ENCODE data around the gene KCNJ3. TPM values are rescaled to one million over a fixed set of nuclear protein-coding genes. Genes with fewer than 3 reads are reported as not detected.
"Not testable (repeated sequence)": the region's sequence is repeated elsewhere in the genome, so short reads cannot be mapped to it uniquely, and the experiment has no call there.

KCNJ3 gene
- polyA plus RNA-seq, 3 donors, result 7.0 to 7.9 (median 7.1) TPM

DNA sequence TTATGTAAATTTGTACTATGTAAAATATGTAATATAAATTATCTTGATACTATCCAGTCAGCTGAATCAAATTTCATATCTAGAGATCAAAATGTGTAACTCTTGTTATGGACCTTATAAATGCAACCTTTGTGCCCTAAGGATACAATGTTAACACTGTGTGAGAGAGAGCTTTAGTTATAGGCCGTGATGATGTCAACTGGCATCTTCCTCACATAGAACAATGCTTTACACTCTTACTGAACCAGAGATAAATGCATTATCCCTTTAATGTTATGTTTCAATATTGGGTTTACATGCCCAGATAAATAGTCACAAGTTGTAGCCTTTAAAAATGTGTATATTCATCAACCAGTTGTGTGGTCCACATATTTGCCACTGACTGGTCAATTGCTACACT is 115.1 kb downstream of the KCNJ3 start:
- DNase-seq (ENCODE audit: extremely low read depth in 1 of 11, low read depth in 9 of 11, low spot score in 4 of 11), result no peak

DNA sequence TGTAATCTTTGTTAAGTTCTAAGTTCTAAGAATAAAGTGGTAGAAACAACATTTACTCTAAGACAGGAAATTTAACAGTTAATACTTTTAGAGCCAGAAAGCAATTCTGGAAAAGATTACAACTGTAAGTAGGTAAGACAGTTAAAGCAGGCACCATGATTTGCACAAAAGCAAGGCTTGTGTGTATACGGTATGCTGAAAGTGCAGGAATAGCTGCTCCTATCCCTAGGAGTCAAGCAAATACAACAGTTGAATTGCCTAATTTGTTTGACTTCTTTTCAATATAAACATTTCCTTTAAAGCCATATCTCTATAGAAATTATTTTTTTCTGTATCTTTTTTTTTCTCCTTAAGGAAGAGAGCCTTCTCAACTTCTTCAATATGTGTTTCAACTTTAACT is 116.4 kb downstream of the KCNJ3 start:
- no peak for DNase-seq (ENCODE audit: extremely low read depth in 1 of 11, low read depth in 9 of 11, low spot score in 4 of 11)

DNA sequence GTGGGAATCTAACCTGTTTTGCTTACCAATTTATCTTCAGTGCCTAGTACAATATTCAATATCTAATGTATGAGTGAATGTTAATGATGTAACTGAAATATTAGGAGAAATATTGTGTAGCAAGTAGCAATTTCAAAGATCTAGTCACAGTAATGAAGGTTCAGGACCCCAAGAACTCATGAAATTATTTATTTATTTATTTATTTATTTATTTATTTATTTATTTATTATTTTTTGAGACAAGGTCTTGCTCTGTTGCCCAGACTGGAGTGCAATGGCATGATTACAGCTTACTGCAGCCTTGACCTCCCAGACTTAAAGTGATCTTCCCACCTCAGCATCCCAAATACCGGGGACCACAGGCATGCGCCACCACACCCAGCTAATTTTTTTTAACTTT is 126.9 kb downstream of the KCNJ3 start:
- no peak for DNase-seq (ENCODE audit: extremely low read depth in 1 of 11, low read depth in 9 of 11, low spot score in 4 of 11)

DNA sequence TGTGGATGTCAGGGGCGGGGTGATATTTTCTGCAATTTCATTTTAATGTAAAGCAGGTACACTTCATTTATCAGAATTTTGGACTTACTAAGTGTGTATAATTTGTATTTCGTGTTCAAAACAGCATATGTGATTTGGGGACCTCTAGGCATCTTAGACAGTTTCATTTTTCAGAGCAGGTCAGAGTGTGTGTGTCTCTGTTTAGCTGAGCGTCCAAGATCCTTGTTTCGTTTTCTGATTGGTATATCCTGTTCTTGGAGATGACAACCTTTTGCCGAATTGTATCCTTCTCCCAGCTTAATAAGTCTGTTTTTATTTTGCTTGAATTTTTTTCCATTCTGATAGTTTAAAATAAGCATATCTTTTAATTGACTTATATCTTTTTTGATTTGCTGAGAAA is 128.3 kb downstream of the KCNJ3 start:
- DNase-seq (ENCODE audit: extremely low read depth in 1 of 11, low read depth in 9 of 11, low spot score in 4 of 11), result no peak

DNA sequence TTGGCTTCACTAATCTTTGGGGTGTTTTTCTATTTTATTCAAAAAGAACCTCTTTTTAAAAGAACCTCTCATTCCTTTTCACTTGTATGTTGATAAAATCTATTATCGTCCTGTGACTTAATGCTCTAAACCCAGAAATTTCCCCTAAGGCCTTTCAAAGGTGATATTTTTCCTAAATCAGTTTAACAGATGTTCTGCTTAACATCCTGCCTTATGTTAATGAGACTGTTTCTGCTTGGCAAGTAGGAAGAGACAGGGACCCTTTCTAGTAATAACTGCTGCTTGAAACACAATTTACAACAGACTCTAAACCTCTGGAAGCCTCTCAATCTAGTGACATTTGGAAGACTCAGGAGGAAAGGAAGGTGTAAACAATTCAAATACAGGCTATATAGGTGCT is 128.8 kb downstream of the KCNJ3 start:
- DNase-seq (ENCODE audit: extremely low read depth in 1 of 11, low read depth in 9 of 11, low spot score in 4 of 11), result no peak

DNA sequence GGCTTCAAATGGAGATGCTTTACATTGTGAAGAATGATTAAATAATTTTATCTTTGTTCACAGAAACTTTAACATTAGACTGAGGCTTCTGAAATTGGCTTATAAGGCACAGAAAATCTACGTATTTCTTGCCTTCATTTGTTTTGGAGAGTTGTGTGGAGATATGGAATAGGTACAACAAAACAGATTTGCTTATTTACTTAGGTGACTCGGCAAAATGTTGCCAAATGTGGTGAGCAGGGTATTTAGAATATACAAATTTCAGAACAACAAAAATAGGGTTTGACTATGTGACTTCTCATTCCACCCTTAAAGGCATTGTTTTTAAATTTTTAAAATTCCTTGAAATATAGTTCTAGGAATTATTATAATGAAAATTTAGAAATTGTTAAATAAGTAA is 134.2 kb downstream of the KCNJ3 start:
- DNase-seq (ENCODE audit: extremely low read depth in 1 of 11, low read depth in 9 of 11, low spot score in 4 of 11), result no peak

DNA sequence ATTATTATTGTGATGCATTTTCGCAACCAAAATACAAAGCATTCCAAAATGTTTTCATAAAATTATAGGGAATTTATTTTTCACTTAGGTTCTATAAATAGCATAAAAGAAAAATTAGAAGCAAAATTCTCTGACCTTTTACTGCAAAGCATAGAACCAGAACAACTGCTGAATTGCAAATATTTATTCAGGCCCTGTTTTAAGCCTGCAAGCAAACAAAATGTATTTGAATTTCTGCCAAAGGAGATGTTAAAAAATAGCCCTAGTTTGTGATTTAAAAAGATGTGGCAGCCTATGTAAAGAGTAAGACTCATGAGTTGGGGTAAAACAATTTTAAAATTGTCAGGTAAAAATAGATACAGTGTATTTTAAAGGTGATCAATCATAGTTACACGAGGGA is 138.1 kb downstream of the KCNJ3 start:
- DNase-seq (ENCODE audit: extremely low read depth in 1 of 11, low read depth in 9 of 11, low spot score in 4 of 11), result no peak

DNA sequence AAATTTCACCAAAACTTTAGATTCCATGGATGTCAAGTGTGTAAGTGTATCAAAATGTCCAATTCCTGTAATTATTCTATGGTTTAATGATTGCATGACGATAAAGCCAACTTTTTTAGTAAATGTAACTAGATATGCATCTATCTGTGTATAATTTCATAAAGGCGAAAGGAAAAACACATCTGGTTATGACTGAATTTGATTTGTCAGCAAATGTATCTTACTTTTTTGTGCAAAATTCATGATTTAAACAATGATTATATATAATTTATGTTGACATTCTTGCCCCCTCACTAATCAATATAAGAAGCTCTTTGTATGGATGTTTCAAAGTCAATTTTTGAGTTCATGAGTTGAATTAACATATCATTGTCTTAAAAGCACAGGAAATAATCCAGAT is 138.5 kb downstream of the KCNJ3 start:
- DNase-seq (ENCODE audit: extremely low read depth in 1 of 11, low read depth in 9 of 11, low spot score in 4 of 11), result no peak

DNA sequence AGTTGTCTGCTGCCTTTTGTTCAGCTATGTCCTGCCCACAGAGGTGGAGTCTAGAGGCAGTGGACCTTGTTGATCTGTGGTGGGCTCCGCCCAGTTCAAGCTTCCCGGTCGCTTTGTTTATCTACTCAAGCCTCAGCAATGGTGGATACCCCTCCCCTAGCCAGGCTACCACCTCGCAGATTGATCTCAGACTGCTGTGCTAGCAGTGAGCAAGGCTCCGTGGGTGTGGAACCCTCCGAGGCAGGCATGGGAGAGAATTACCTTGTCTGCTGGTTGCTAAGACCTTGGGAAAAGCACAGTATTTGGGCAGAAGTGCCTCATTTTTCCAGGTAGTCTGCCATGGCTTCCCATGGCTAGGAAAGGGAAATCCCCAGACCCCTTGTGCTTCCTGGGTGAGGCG is 146.0 kb downstream of the KCNJ3 start:
- no peak for DNase-seq (ENCODE audit: extremely low read depth in 1 of 11, low read depth in 9 of 11, low spot score in 4 of 11)

DNA sequence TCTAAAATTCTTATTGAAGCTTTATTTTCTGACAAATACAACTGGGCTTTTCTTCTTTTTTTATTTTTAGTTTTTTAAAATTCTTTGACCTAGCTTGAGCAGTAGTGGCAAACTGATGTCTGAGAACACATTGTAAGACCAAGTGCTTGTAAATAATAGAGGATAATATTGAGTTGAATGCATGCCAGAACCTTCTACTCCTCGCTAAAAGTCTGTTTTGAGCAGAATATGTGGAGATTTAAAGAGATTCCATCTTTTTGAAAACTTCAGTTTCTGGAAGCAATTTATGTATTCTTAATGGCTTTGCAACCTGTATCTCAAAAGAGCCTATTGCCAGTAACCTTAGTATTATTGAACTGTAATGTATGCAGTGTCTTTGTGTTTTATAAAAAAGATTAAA is 148.3 kb downstream of the KCNJ3 start:
- no peak for DNase-seq (ENCODE audit: extremely low read depth in 1 of 11, low read depth in 9 of 11, low spot score in 4 of 11)

DNA sequence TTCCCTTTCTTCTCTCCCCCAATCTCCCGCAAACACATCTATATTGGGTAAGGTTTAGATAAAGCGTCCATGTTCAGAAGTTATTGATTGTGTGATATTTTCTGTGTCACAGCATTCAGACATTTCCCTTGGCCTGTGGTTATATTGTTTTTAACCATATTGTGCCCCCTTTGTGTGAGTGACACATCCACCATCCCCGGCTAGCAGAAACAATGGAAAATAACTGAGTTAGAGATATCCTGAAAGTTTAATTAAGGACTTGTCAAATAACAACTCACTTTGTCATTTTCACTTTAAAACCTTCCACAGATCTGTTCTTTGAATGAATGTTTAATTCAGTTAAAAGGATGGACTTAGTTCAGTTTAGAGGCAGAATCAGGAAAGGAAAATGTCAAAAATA is 151.0 kb downstream of the KCNJ3 start:
- no peak for DNase-seq (ENCODE audit: extremely low read depth in 1 of 11, low read depth in 9 of 11, low spot score in 4 of 11)

DNA sequence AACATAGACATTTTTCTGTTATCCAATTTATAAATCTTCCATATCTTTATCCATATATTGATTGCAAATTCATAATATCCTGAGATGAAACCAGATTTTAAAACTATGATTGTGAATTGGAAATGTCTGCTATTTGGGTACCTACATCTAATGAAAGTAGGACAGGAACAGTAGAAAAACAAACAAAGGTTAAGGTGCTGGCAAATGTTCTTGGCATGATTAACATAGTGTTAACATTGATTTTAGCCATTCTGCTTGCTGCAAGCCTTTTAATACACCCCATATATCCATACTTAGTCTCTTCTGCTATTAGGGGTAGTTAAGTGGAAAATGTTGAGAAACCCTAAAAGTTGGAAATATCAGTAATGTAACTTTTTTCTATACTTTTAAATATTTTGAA is 152.0 kb downstream of the KCNJ3 start:
- no peak for DNase-seq (ENCODE audit: extremely low read depth in 1 of 11, low read depth in 9 of 11, low spot score in 4 of 11)

DNA sequence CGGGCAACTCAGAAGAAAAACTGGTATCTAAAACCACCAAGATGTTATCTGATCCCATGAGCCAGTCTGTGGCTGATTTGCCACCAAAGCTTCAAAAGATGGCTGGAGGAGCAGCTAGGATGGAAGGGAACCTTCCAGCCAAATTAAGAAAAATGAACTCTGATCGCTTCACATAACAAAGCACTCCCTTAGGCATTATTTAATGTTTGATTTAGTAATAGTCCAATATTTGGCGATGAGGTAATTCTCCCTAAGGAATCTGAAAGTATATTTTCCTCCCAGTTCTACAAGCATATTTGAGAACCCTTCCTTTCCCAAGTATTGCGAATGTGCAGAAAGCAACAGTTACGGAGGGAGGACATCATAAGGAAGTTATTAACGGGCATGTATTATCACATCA is 156.6 kb downstream of the KCNJ3 start:
- DNase-seq (ENCODE audit: extremely low read depth in 1 of 11, low read depth in 9 of 11, low spot score in 4 of 11), result no peak

DNA sequence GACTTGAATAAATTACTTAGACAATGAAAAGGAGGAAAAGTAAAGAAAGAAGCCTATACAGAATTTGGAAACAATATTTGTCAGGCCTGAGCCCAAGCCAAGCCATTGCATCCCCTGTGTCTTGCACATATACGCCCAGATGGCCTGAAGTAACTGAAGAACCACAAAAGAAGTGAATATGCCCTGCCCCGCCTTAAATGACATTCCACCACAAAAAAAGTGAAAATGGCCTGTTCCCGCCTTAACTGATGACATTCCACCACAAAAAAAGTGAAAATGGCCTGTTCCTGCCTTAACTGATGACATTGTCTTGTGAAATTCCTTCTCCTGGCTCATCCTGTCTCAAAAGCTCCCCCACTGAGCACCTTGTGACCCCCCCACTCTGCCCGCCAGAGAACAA is 168.7 kb downstream of the KCNJ3 start:
- DNase-seq (ENCODE audit: extremely low read depth in 1 of 11, low read depth in 9 of 11, low spot score in 4 of 11), result not testable (repeated sequence)

DNA sequence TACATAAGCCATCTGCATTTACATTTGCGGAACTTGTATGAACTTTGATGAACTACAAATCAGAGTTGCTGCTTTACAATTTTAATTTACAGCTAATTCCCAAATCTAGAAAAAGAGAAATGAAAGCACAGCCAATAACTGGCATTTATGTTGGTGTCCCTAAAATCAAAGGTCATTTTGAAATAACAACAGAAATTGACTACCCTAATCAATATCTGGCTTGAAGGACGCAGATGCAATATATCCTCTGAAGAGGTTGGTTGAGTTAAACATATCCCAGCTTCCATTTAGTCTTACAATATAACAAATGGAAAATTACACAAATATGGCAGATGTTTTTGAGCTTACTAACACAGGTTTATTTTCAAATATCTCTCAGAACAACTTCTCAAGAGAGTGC is 177.5 kb downstream of the KCNJ3 start:
- no peak for DNase-seq (ENCODE audit: extremely low read depth in 1 of 11, low read depth in 9 of 11, low spot score in 4 of 11)

DNA sequence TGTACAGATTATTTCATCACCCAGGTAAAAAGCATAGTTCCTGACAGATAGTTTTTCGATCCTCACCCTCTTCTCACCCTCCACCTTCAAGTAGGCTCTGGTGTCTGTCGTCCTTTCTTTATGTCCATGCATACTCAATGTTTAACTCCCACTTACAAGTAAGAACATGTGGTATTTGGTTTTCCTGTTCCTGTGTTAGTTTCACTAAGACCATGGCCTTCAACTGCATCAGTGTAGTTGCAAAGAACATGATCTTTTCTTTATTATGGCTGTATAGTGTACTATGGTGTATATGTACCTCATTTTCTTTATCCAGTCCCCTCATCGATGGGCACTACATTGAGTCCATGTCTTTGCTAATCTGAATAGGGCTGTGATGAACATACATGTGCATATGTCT is 184.2 kb downstream of the KCNJ3 start:
- no peak for DNase-seq (ENCODE audit: extremely low read depth in 1 of 11, low read depth in 9 of 11, low spot score in 4 of 11)

DNA sequence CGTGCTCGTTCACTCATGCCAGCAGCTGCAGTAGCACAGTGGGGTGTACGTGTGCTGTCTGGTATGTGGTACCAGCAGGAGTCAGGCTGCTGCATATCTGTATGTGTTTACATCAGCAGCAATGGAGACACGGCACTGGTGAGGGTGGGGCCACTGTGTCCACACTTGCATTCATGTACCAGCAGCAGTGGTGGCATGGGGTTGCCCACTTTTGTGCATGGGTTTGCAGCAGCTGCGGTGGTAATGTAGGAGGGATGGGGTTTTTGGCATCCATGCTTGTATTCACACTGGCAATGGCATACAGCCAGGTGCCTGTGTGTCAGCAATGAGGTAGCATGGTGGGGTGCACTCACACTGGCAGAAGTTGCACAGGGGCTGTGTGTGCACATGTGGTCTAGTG is 187.8 kb downstream of the KCNJ3 start:
- no peak for DNase-seq (ENCODE audit: extremely low read depth in 1 of 11, low read depth in 9 of 11, low spot score in 4 of 11)

DNA sequence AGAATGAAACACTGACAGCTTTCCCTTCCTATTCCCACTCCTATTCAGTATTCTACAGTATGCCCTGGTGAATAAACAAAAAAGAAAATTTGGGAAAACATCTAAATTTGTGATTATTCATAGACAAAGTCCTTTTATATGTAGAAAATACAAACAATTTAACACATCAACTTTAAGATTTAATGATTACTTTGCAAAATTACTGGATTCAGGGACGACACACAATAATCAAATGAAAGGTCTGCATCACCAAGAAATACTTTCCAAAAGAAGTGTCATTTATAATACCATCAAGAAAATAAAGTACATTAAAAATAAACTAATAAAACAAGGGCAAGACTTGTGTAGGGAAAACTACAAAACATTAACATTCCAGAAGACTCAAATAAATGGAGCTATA is 199.8 kb downstream of the KCNJ3 start:
- no peak for DNase-seq (ENCODE audit: extremely low read depth in 1 of 11, low read depth in 9 of 11, low spot score in 4 of 11)

DNA sequence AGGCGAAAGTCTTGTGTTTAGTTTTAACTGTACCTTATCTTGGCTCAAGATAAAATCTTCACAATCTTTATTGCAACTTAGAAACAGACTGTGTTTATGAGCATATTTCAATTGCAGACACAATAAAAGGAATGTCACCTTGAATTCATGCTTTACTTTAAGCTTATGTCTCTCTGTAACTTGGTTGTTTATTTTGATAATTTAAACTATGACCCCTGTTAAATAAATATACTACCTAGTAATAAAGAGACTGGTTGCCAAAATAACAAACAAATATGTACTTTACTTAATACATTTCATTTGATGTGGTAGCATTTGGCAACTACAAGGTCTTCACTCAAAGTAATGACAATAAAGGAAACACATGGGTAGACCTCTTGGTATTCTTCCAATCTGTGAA is 202.6 kb downstream of the KCNJ3 start:
- DNase-seq (ENCODE audit: extremely low read depth in 1 of 11, low read depth in 9 of 11, low spot score in 4 of 11), result no peak
